Breast epithelium (tissue), 4 donors: ENCODE measurements around the gene SCN2B. TPM values are rescaled to one million over a fixed set of nuclear protein-coding genes. Genes with fewer than 3 reads are reported as not detected.
A peak's percentile ranks its signal among the peaks of the same experiment; 100 is the strongest.

Source experiments
- DNase-seq, 2 donors: peaks; one replicate each; pipeline ENCODE4 v3.0.0-alpha.2; 2019; ENCODE audit warnings: low spot score in 2 of 2
- H3K27ac ChIP-seq, 2 donors: fragments of 200-600 bp; sonication (generic) in 1 of 2; one replicate each; pipeline ENCODE4 v1.5.1; 2016 to 2019; ENCODE audit warnings: mild to moderate bottlenecking in 1 of 2
- H3K27me3 ChIP-seq, 2 donors: fragments of 200-600 bp; sonication (generic) in 1 of 2; one replicate each; pipeline versions ENCODE4 v1.5.1 to v1.6.0; 2017 to 2019; ENCODE audit warnings: control low read depth in 1 of 2, mild to moderate bottlenecking in 1 of 2
- H3K36me3 ChIP-seq: fragments of 200-600 bp; one replicate; pipeline ENCODE4 v1.5.1; 2019
- H3K4me1 ChIP-seq, 2 donors: fragments of 200-600 bp; sonication (generic); one replicate each; pipeline ENCODE4 v1.5.1; 2016 to 2019; ENCODE audit warnings: control low read depth in 1 of 2
- H3K4me3 ChIP-seq, 3 donors: fragments of 200-600 bp; sonication (generic); 1 replicate in 2 of 3; 2 replicates in 1 of 3; pipeline ENCODE4 v1.5.1; 2016 to 2019; ENCODE audit warnings: mild to moderate bottlenecking in 3 of 3, moderate library complexity in 2 of 3
- H3K9me3 ChIP-seq, 2 donors: fragments of 200-600 bp; sonication (generic) in 1 of 2; one replicate each; pipeline ENCODE4 v1.5.1; 2016 to 2019; ENCODE audit warnings: control low read depth in 1 of 2
- CTCF ChIP-seq, 3 donors: fragments of 450-650 bp; IDR thresholded peaks; one replicate each; pipeline ENCODE4 v1.5.1; 2016 to 2017; ENCODE audit warnings: antibody characterized with exemption in 3 of 3, mild to moderate bottlenecking in 3 of 3, moderate library complexity in 3 of 3
- POLR2A ChIP-seq: fragments of 450-650 bp; IDR thresholded peaks from one replicate; pipeline ENCODE4 v1.6.1; 2016; ENCODE audit warnings: antibody characterized with exemption, mild to moderate bottlenecking, moderate library complexity
- POLR2AphosphoS5 ChIP-seq, 3 donors: sonication (generic); formaldehyde crosslinking; IDR thresholded peaks; one replicate each; pipeline ENCODE4 v1.6.1; 2017; ENCODE audit warnings: antibody characterized with exemption in 3 of 3
- intact Hi-C: fragments of 100-400 bp; cut with DNase I; formaldehyde crosslinking; loops from one replicate; pipeline ENCODE4 v1.15.1; 2023; ENCODE audit warnings: low total_unique reads
- total RNA-seq, 3 donors: library from RNA; depleted of rRNA; stranded (reverse); fragments of >200 nt; gene quantifications; one replicate each; pipeline ENCODE4 v1.1.0, GENCODE V29; 2016

Gene SCN2B
- total RNA-seq, 3 donors from 2014 or later: under 0.01 to 0.88 (median 0.16) TPM

GRCh38 chr11:118142809-118143208, 33.6 kb downstream of the SCN2B start:
- no peaks in the 10 kb centered on the region for H3K4me1 ChIP-seq
- intact Hi-C loops: loop anchor here (5.0 kb wide), 1 partner anchor 1614 kb away; no protein-coding TSS in a partner anchor
- H3K27ac ChIP-seq: no peak overlapping the region
- no peak overlapping the region for H3K4me3 ChIP-seq
- H3K27me3 ChIP-seq: peaks cover 0 to 4% of the 10 kb centered on the region in 2 donors
- H3K9me3 ChIP-seq: no peaks in the 10 kb centered on the region
- H3K36me3 ChIP-seq: no peaks in the 10 kb centered on the region
- no peak for DNase-seq
- TF ChIP-seq CTCF (IDR thresholded peaks at IDR 0.05) (no peak), POLR2AphosphoS5 (IDR thresholded peaks at IDR 0.05) (no peak), POLR2A (no peak)

DNA sequence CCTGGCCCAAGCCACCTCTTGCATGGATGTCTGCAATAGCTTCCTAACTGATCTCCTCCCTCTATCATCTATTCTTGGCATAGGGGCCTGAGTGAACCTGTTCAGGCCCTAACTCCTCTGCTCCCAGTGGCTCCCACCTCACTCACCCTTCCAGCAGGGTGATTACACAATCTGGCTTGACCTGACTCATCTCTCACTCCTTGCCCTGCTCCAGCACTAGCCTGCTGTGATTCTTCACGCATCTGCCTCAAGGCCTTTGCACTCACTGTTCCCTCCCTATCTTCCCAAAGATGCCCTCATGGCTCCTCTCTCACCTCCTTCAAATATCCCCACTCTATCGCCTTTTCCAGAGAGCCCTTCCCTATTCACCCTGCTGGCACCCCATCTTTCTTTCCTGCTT, 34.4 kb downstream of the SCN2B start:
- Histone ChIP-seq H3K4me3 (no peak overlapping the region), H3K4me1 (no peaks in the 10 kb centered on the region), H3K27me3 (peaks cover 0 to 4% of the 10 kb centered on the region in 2 donors), H3K27ac (no peak overlapping the region), H3K36me3 (no peaks in the 10 kb centered on the region), H3K9me3 (no peaks in the 10 kb centered on the region)
- TF ChIP-seq POLR2A (no peak), CTCF (IDR thresholded peaks at IDR 0.05) (no peak), POLR2AphosphoS5 (IDR thresholded peaks at IDR 0.05) (no peak)
- DNase-seq: no peak
- intact Hi-C loops: loop anchor here (5.0 kb wide), 1 partner anchor 1615 kb away; no protein-coding TSS in a partner anchor

DNA sequence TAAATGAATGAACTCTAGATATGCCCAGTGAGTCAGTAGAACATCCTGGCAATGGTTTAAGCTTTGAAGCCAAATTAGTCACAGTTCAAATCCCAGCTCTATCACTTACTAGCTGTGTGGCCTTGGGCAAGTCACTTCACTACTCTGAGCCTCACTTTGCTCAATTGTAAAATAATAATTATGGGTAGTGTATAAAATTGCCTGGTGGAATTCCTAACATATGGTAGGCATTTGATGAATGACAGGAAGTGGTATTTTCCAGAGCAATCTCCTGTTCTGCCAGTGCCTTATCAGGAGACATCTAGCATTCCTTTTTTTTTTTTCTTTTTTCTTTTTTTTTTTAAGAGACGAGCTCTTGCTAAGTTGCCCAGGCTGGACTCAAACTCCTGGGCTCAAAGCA, 36.9 kb downstream of the SCN2B start:
- no peak for TF ChIP-seq POLR2AphosphoS5 (IDR thresholded peaks at IDR 0.05)
- no peak for TF ChIP-seq CTCF (IDR thresholded peaks at IDR 0.05)
- no peak for TF ChIP-seq POLR2A
- no peak overlapping the region for H3K27ac ChIP-seq
- H3K4me1 ChIP-seq: no peaks in the 10 kb centered on the region
- intact Hi-C loops: loop anchor here (5.0 kb wide), 1 partner anchor 58 kb away; no protein-coding TSS in a partner anchor
- no peaks in the 10 kb centered on the region for H3K36me3 ChIP-seq
- no peaks in the 10 kb centered on the region for H3K9me3 ChIP-seq
- no peak overlapping the region for H3K4me3 ChIP-seq
- peaks cover 0 to 4% of the 10 kb centered on the region in 2 donors for H3K27me3 ChIP-seq
- DNase-seq: no peak

DNA sequence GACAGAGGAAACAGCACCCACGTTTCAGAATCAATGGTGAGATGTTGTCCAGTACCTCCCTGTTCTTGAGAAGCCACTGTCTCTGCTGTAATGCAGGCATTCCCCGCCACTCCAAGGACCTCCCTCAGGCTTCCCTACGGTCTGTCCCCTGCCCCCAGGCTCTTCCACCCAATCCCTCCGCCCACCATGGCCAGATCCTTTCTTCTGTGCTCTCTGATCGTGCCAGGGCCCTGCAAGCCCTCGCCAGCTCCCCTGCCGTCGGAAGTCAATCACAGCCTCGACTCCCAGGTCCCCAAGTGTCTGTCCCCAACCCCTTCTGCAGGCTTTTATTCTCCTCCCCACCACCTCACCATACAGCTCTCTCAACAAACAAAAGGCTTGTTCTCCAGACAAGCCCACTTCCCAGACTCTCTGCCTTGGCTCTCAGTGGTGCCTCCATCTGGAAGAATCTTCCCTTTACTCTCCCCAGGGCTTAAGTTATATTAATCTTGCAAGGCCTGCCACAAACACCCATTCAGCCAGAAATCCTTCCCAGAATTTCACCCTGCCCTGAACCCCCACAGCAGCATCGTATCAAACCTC, 37.5 kb downstream of the SCN2B start:
- H3K4me1 ChIP-seq: no peaks in the 10 kb centered on the region
- no peaks in the 10 kb centered on the region for H3K36me3 ChIP-seq
- H3K27me3 ChIP-seq: no peaks in the 10 kb centered on the region
- no peak overlapping the region for H3K27ac ChIP-seq
- intact Hi-C loops: loop anchor here (5.0 kb wide), 1 partner anchor 58 kb away; no protein-coding TSS in a partner anchor
- DNase-seq: peak in 1 of 2 donors; percentile 10
- no peaks in the 10 kb centered on the region for H3K9me3 ChIP-seq
- no peak overlapping the region for H3K4me3 ChIP-seq
- no peak for TF ChIP-seq POLR2A
- TF ChIP-seq CTCF (IDR thresholded peaks at IDR 0.05): no peak
- no peak for TF ChIP-seq POLR2AphosphoS5 (IDR thresholded peaks at IDR 0.05)

GRCh38 chr11:118136801-118137200, 39.6 kb downstream of the SCN2B start:
- no peaks in the 10 kb centered on the region for H3K9me3 ChIP-seq
- H3K27ac ChIP-seq: no peak overlapping the region
- TF ChIP-seq CTCF (IDR thresholded peaks at IDR 0.05) (no peak), POLR2AphosphoS5 (IDR thresholded peaks at IDR 0.05) (no peak), POLR2A (no peak)
- DNase-seq: no peak
- no peaks in the 10 kb centered on the region for H3K4me1 ChIP-seq
- intact Hi-C loops: loop anchor here (5.0 kb wide), 1 partner anchor 60 kb away; no protein-coding TSS in a partner anchor
- H3K27me3 ChIP-seq: no peaks in the 10 kb centered on the region
- H3K4me3 ChIP-seq: no peak overlapping the region
- no peaks in the 10 kb centered on the region for H3K36me3 ChIP-seq
